IMR-90 (cell line): ENCODE measurements around the gene GPR75. TPM values are rescaled to one million over a fixed set of nuclear protein-coding genes. Genes with fewer than 3 reads are reported as not detected.

Experiments used
- ATAC-seq: fragments of 200-7000 bp; cut with Tn5 transposase; 2 replicates; pipeline ENCODE4 v1.9.1; 2020; ENCODE audit warnings: low read depth, mild to moderate bottlenecking, moderate library complexity
- BruUV-seq: library from RNA; stranded (reverse); fragments of 400-500 nt; replicated peaks from 2 replicates; lab custom pipeline; 2021; lab: Mats Ljungman, UMichigan
- CTCF ChIA-PET: fragments of 300-600 bp; formaldehyde crosslinking; extraction: SDS; loops from one replicate; lab custom pipeline; 2021; ENCODE audit warnings: antibody characterized with exemption; lab: Yijun Ruan, JAX
- POLR2A ChIA-PET: fragments of 300-600 bp; sonication (Branson Sonifier 250); formaldehyde crosslinking; loops from one replicate; lab custom pipeline; 2022; ENCODE audit warnings: antibody characterized with exemption; ENCODE audit not compliant: unreplicated experiment; lab: Charles Lee
- DNase-seq: peaks from one replicate; pipeline ENCODE4 v3.0.0; 2013
- H2AFZ ChIP-seq: replicated peaks from 2 replicates; pipeline ENCODE3; 2013; ENCODE audit warnings: low read length, mild to moderate bottlenecking; ENCODE audit not compliant: poor library complexity
- H2AK5ac ChIP-seq: 2 replicates; pipeline ENCODE4 v1.6.1; 2013; ENCODE audit warnings: low read depth, low read length, inconsistent platforms
- H2AK9ac ChIP-seq: replicated peaks from 2 replicates; pipeline ENCODE3; 2013; ENCODE audit warnings: mild to moderate bottlenecking, low read depth, low read length, moderate library complexity; ENCODE audit not compliant: poor library complexity
- H2BK120ac ChIP-seq: 2 replicates; pipeline ENCODE4 v1.6.1; 2013; ENCODE audit warnings: low read depth, low read length, inconsistent platforms
- H2BK15ac ChIP-seq: 3 replicates; pipeline ENCODE4 v1.6.1; 2013; ENCODE audit warnings: low read depth, low read length, inconsistent platforms
- H2BK20ac ChIP-seq: 2 replicates; pipeline ENCODE4 v1.6.1; 2013; ENCODE audit warnings: low read depth, mild to moderate bottlenecking, inconsistent platforms, low read length, moderate library complexity
- H2BK5ac ChIP-seq: 2 replicates; pipeline ENCODE4 v1.6.1; 2013; ENCODE audit warnings: mild to moderate bottlenecking, low read depth, low read length, inconsistent platforms; ENCODE audit not compliant: poor library complexity, severe bottlenecking
- H3K14ac ChIP-seq: replicated peaks from 2 replicates; pipeline ENCODE4 v1.6.1; 2013; ENCODE audit warnings: low read depth, low read length, inconsistent platforms
- H3K18ac ChIP-seq: 2 replicates; pipeline ENCODE4 v1.6.1; 2013; ENCODE audit warnings: low read depth, low read length, control low read depth
- H3K23ac ChIP-seq: 2 replicates; pipeline ENCODE4 v1.6.1; 2013; ENCODE audit warnings: low read depth, low read length, inconsistent platforms
- H3K27ac ChIP-seq: 2 replicates; pipeline ENCODE4 v1.5.1; 2013; ENCODE audit warnings: mild to moderate bottlenecking, control low read depth, low read length; ENCODE audit not compliant: insufficient read depth
- H3K27me3 ChIP-seq: 2 replicates; pipeline ENCODE4 v1.6.1; 2013; ENCODE audit warnings: low read length; ENCODE audit not compliant: control insufficient read depth, insufficient read depth
- H3K36me3 ChIP-seq: 2 replicates; pipeline ENCODE4 v1.6.1; 2013; ENCODE audit warnings: low read length, mixed read lengths; ENCODE audit not compliant: control insufficient read depth, insufficient read depth
- H3K4ac ChIP-seq: 2 replicates; pipeline ENCODE4 v1.6.1; 2013; ENCODE audit warnings: low read depth, low read length, inconsistent platforms
- H3K4me1 ChIP-seq: 2 replicates; pipeline ENCODE4 v1.6.1; 2013; ENCODE audit warnings: low read length, mixed read lengths; ENCODE audit not compliant: control insufficient read depth, insufficient read depth
- H3K4me2 ChIP-seq: 2 replicates; pipeline ENCODE4 v1.6.1; 2013; ENCODE audit warnings: low read depth, mild to moderate bottlenecking, control low read depth, low read length, moderate library complexity
- H3K4me3 ChIP-seq: 2 replicates; pipeline ENCODE4 v1.5.1; 2013; ENCODE audit warnings: low read depth, mild to moderate bottlenecking, control low read depth, low read length, moderate library complexity; ENCODE audit not compliant: insufficient read depth
- H3K56ac ChIP-seq: 2 replicates; pipeline ENCODE4 v1.6.1; 2013; ENCODE audit warnings: low read length, inconsistent platforms; ENCODE audit not compliant: insufficient read depth; ENCODE audit errors: extremely low read depth
- H3K79me1 ChIP-seq, 2 experiments: 2 replicates each; pipeline ENCODE4 v1.6.1; 2013; ENCODE audit warnings: low read length in 2 of 2, inconsistent platforms in 1 of 2, low read depth in 1 of 2
- H3K9ac ChIP-seq: 2 replicates; pipeline ENCODE4 v1.6.1; 2013; ENCODE audit warnings: low read depth, low read length, control low read depth
- H3K9me1 ChIP-seq: 2 replicates; pipeline ENCODE4 v1.6.1; 2013; ENCODE audit warnings: low read length, inconsistent platforms; ENCODE audit not compliant: insufficient read depth
- H3K9me3 ChIP-seq: 2 replicates; pipeline ENCODE4 v1.6.1; 2013; ENCODE audit warnings: low read length; ENCODE audit not compliant: control insufficient read depth, insufficient read depth
- H4K20me1 ChIP-seq: 2 replicates; pipeline ENCODE4 v1.6.1; 2013; ENCODE audit warnings: low read length, inconsistent platforms; ENCODE audit not compliant: insufficient read depth
- H4K5ac ChIP-seq: 2 replicates; pipeline ENCODE4 v1.6.1; 2013; ENCODE audit warnings: mild to moderate bottlenecking, low read depth, low read length, control low read depth
- H4K8ac ChIP-seq, 2 experiments: 2 replicates each; pipeline ENCODE4 v1.6.1; 2013; ENCODE audit warnings: low read depth in 2 of 2, low read length in 2 of 2, control low read depth in 1 of 2, inconsistent platforms in 1 of 2
- H4K91ac ChIP-seq: 2 replicates; pipeline ENCODE4 v1.6.1; 2013; ENCODE audit warnings: low read depth, low read length, inconsistent platforms; ENCODE audit not compliant: insufficient read depth
- RCOR1 ChIP-seq: IDR thresholded peaks from 2 replicates; pipeline ENCODE4 v1.6.1; 2012; ENCODE audit warnings: mild to moderate bottlenecking, low read length, improper control_type of control experiment; ENCODE audit not compliant: insufficient replicate concordance
- WGBS, 2 experiments: methylation state at CpG; one replicate each; pipeline versions ENCODE4 v1.1.5 to v1.1.7; 2013; ENCODE audit warnings: missing lambda C conversion rate in 2 of 2; ENCODE audit not compliant: insufficient read length in 1 of 2; ENCODE audit errors: extremely low coverage in 2 of 2; 5-methylcytosine and 5-hydroxymethylcytosine counted together
- dilution Hi-C: fragments of 300-500 bp; cut with HindIII; formaldehyde crosslinking; loops from one replicate; pipeline ENCODE4 v1.14.3; 2018; ENCODE audit warnings: low sequenced_read_pairs; ENCODE audit not compliant: unreplicated experiment
- in situ Hi-C: fragments of 300-500 bp; cut with MboI; formaldehyde crosslinking; loops from 3 replicates; pipeline ENCODE4 v1.14.3; 2019; ENCODE audit warnings: low sequenced_read_pairs, inconsistent platforms, mixed read lengths
- intact Hi-C: fragments of 100-400 bp; cut with micrococcal nuclease; formaldehyde crosslinking; loops from 2 replicates; pipeline ENCODE4 v1.10.0; 2022
- polyA plus RNA-seq, 3 experiments: library from polyadenylated mRNA; depleted of rRNA; stranded (reverse); fragments of >200 nt; gene quantifications; 2 replicates each; pipeline ENCODE4 v1.2.3, GENCODE V29; 2012; ENCODE audit warnings: low replicate concordance in 1 of 3
- total RNA-seq: library from RNA; depleted of rRNA; stranded (reverse); fragments of >200 nt; gene quantifications from 2 replicates; pipeline ENCODE4 v1.2.3, GENCODE V29; 2012

The GPR75 gene
- total and polyA plus RNA-seq, 2 of the 4 experiments (the other 2 are of a cell fraction): 1.4 to 2.1 TPM

- no peak overlapping the region for H2AK5ac ChIP-seq
- no peaks in the 10 kb centered on the region for H3K9me3 ChIP-seq
- no peak overlapping the region for H2BK20ac ChIP-seq
- H4K5ac ChIP-seq: no peak overlapping the region
- no peak overlapping the region for H2BK5ac ChIP-seq
- no peaks in the 10 kb centered on the region for H3K27me3 ChIP-seq
- no peaks in the 10 kb centered on the region for H3K4me1 ChIP-seq
- dilution Hi-C loops: no loop called here
- H3K18ac ChIP-seq: no peak overlapping the region
- H4K8ac ChIP-seq: no peak overlapping the region
- H3K79me1 ChIP-seq: peaks cover 0 to 8% of the 10 kb centered on the region in 2 experiments; a peak in 2 of 4 replicates
- no peak overlapping the region for H3K14ac ChIP-seq
- no peak overlapping the region for H3K4me2 ChIP-seq
- intact Hi-C loops: no loop called here
- in situ Hi-C loops: no loop called here
- no peak for TF ChIP-seq RCOR1
- H3K9ac ChIP-seq: no peak overlapping the region
- ATAC-seq: peak; percentile 27; the same call in 1 of the 2 replicates
- peaks cover 7% of the 10 kb centered on the region for H3K9me1 ChIP-seq
- no peak overlapping the region for H2AK9ac ChIP-seq
- H4K20me1 ChIP-seq: no peaks in the 10 kb centered on the region
- no CpG with 5 or more reads among the region's 4 CpGs for WGBS, 2 experiments
- H3K4me3 ChIP-seq: no peak overlapping the region
- peaks cover 16% of the 10 kb centered on the region for H3K36me3 ChIP-seq
- no TSS peak for BruUV-seq
- no peak overlapping the region for H2BK120ac ChIP-seq
- no peak overlapping the region for H2BK15ac ChIP-seq
- H3K4ac ChIP-seq: no peak overlapping the region
- no peak overlapping the region for H2AFZ ChIP-seq
- no peak overlapping the region for H3K56ac ChIP-seq
- ChIA-PET CTCF (interaction anchor here (0.6 kb wide), 1 partner anchor 23 kb away, joined by 6 read pairs; no protein-coding TSS in a partner anchor), POLR2A (interaction anchor here (0.6 kb wide), 1 partner anchor 13 kb away, joined by 3 read pairs; no protein-coding TSS in a partner anchor)
- no peak overlapping the region for H4K91ac ChIP-seq
- peak; percentile 20 for DNase-seq
- no peak overlapping the region for H3K23ac ChIP-seq
- no peak overlapping the region for H3K27ac ChIP-seq
These were observed 39.1 kb downstream of the GPR75 start for GRCh38 chr2:53820711-53821110.
